WTC11 (cell line): ENCODE results near the gene NR2F6. TPM values are rescaled to one million over a fixed set of nuclear protein-coding genes. Genes with fewer than 3 reads are reported as not detected.

Experiments
- ATAC-seq: fragments of 200-7000 bp; cut with Tn5 transposase; 2 replicates; pipeline ENCODE4 v1.10.0; 2021; ENCODE audit warnings: mild to moderate bottlenecking, moderate library complexity
- CTCF ChIA-PET: fragments of 300-600 bp; sonication (Branson Sonifier 250); formaldehyde crosslinking; loops from one replicate; lab custom pipeline; 2021; ENCODE audit warnings: antibody characterized with exemption; lab: Charles Lee
- POLR2A ChIA-PET: fragments of 350-600 bp; sonication (Branson Sonifier 250); formaldehyde crosslinking; loops from one replicate; lab custom pipeline; 2021; ENCODE audit warnings: antibody characterized with exemption; lab: Charles Lee
- DNase-seq: peaks from one replicate; pipeline ENCODE4 v3.0.0; 2021; ENCODE audit warnings: low spot score
- H3K27ac Mint-ChIP-seq: 2 replicates; pipeline ENCODE4 v1.8.0; 2021; ENCODE audit warnings: mixed read lengths
- H3K27me3 Mint-ChIP-seq: 2 replicates; pipeline ENCODE4 v1.8.0; 2021; ENCODE audit warnings: low read depth, mild to moderate bottlenecking, moderate library complexity, mixed read lengths
- H3K36me3 Mint-ChIP-seq: 2 replicates; pipeline ENCODE4 v1.8.0; 2021; ENCODE audit warnings: mixed read lengths
- H3K4me1 Mint-ChIP-seq: 2 replicates; pipeline ENCODE4 v1.8.0; 2022; ENCODE audit warnings: mixed read lengths
- H3K4me3 Mint-ChIP-seq: 2 replicates; pipeline ENCODE4 v1.8.0; 2021; ENCODE audit warnings: mild to moderate bottlenecking, moderate library complexity, mixed read lengths
- H3K9me3 Mint-ChIP-seq: 2 replicates; pipeline ENCODE4 v1.8.0; 2021; ENCODE audit warnings: mixed read lengths
- ELF4 ChIP-seq: sonication (generic); formaldehyde crosslinking; IDR thresholded peaks from 2 replicates; pipeline ENCODE4 v1.8.1; 2022; ENCODE audit warnings: low read depth, mild to moderate bottlenecking, moderate library complexity, missing genetic modification reagents
- JUN ChIP-seq: sonication (generic); formaldehyde crosslinking; IDR thresholded peaks from 2 replicates; pipeline ENCODE4 v1.8.0; 2023; ENCODE audit warnings: mild to moderate bottlenecking, missing genetic modification reagents
- RELA ChIP-seq: sonication (generic); formaldehyde crosslinking; IDR thresholded peaks from 2 replicates; pipeline ENCODE4 v1.8.1; 2022; ENCODE audit warnings: missing genetic modification reagents, mild to moderate bottlenecking, borderline replicate concordance
- SMAD4 ChIP-seq: sonication (generic); formaldehyde crosslinking; IDR thresholded peaks from 2 replicates; pipeline ENCODE4 v1.8.0; 2022; ENCODE audit warnings: mild to moderate bottlenecking, missing genetic modification reagents
- ZBTB21 ChIP-seq: sonication (generic); formaldehyde crosslinking; IDR thresholded peaks from 2 replicates; pipeline ENCODE4 v1.8.1; 2023; ENCODE audit warnings: mild to moderate bottlenecking, missing genetic modification reagents, borderline replicate concordance
- ZNF317 ChIP-seq: sonication (generic); formaldehyde crosslinking; IDR thresholded peaks from 2 replicates; pipeline ENCODE4 v1.8.1; 2023; ENCODE audit warnings: low read depth, mild to moderate bottlenecking, moderate library complexity, missing genetic modification reagents, borderline replicate concordance
- ZNF671 ChIP-seq: fragments of 250-450 bp; sonication (Bioruptor Pico); IDR thresholded peaks from 2 replicates; pipeline ENCODE4 v1.8.0; 2021; ENCODE audit warnings: mild to moderate bottlenecking
- total RNA-seq: library from RNA; stranded (reverse); gene quantifications from 3 replicates; pipeline ENCODE4 v1.2.3, GENCODE V29; 2021
- TF ChIP-seq, protein P1 (sequence below): fragments of 250-450 bp; sonication (Bioruptor Pico); conservative IDR thresholded peaks from 2 replicates; pipeline ENCODE4 v1.9.0; 2021; ENCODE audit warnings: mild to moderate bottlenecking
- TF ChIP-seq, protein P2 (sequence below): sonication (generic); formaldehyde crosslinking; IDR thresholded peaks from 2 replicates; pipeline ENCODE4 v1.8.1; 2023; ENCODE audit warnings: mild to moderate bottlenecking, moderate library complexity, missing genetic modification reagents
- TF ChIP-seq, protein P3 (sequence below): sonication (generic); formaldehyde crosslinking; IDR thresholded peaks from 2 replicates; pipeline ENCODE4 v1.8.1; 2023; ENCODE audit warnings: mild to moderate bottlenecking, missing genetic modification reagents
- TF ChIP-seq, protein P4 (sequence below): sonication (generic); formaldehyde crosslinking; IDR thresholded peaks from 2 replicates; pipeline ENCODE4 v1.8.0; 2023; ENCODE audit warnings: missing genetic modification reagents
- TF ChIP-seq, protein P5 (sequence below): sonication (generic); formaldehyde crosslinking; IDR thresholded peaks from 2 replicates; pipeline ENCODE4 v1.8.0; 2022; ENCODE audit warnings: mild to moderate bottlenecking, missing genetic modification reagents
- TF ChIP-seq, protein P6 (sequence below): sonication (generic); formaldehyde crosslinking; IDR thresholded peaks from 2 replicates; pipeline ENCODE4 v1.8.0; 2022; ENCODE audit warnings: missing genetic modification reagents
- TF ChIP-seq, protein P7 (sequence below): sonication (generic); formaldehyde crosslinking; IDR thresholded peaks from 2 replicates; pipeline ENCODE4 v1.8.1; 2023; ENCODE audit warnings: mild to moderate bottlenecking, missing genetic modification reagents, moderate library complexity

Gene NR2F6
- total RNA-seq, 1 experiment from 2014 or later, result 145 TPM

DNA sequence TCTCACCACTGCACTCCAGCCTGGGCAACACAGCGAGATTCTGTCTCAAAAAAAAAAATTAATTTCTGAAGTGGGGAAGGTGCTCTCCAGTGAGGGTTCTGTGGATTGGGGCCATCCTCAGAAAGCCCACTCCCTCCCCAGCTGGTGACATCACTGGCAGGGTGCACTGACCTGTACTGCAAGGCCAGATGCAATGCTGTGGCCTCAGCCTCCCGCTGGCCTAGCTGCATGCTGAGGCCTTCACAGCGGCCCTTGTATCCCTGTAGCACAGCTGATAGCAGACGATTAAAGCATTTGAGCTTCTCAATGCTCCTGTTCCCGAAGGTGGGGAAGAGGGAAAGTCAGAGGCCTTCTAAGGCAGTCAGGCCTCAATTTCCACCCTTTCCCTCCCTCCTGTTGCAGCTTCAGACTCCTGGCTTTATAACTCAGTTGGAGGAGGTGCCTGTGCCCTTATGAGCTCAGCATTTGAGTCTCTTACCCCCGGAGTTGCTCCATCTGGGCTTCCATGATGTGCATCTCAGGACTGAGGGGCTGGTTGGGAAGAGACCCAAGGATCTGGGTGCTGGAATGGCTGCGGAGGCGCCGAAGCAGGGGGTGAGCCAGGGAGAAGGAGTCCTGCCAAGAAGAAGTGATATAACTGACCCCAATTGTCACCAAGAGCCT, 13.5 kb upstream of the NR2F6 start (continued):
- TF ChIP-seq, protein P1, sequence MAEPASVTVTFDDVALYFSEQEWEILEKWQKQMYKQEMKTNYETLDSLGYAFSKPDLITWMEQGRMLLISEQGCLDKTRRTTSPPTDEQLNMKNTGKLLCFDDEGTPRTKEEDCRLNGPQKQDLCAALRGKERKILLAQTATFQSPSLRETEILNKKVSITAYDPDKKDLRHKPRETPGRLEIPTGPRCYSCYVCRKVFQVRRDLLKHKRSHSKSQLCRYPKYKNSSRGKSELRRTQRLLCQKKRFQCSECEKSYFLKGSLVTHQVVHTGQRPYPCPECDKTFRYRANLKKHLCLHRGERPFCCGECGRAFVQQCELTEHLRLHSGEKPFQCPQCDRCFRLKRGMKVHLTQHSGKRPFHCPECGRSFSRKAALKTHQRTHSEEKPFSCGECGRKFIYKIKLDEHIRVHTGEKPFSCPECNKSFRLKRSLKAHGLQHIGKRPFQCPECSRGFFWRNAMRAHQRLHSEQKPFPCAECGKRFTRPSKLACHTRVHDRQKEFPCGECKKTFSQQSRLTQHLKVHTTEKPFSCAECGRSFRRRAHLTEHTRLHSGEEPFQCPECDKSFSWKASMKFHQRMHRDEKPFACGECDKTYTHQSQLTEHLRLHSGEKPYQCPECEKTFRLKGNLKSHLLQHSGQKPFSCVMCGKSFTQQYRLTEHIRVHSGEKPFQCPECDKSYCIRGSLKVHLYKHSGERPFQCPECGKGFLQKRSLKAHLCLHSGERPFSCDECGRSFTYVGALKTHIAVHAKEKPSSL, result no peak

DNA sequence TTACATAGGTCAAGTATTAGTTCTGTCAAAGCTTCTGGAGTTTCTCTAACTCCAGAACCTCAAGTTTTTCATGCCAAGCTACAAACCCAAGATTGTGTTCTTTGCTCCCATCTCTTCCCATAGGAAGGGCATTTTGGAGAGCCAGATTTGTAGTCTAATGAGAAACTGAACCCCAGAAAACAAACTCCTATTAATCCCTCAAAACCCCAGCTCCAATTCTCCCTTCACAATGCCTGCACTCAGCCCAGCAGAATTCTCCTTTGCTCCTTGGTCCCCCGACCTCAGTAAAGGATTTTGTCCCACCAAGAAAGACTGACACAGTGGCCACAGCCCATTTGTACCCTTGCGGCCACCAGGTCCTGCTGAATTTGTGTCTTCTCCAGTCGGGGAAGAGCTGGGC, 10.4 kb upstream of the NR2F6 start:
- CTCF ChIA-PET, result no interaction called here

More for the DNA sequence above, 10.4 kb upstream of the NR2F6 start:
- peaks cover 12% of the 10 kb centered on the region for H3K9me3 Mint-ChIP-seq
- H3K4me3 Mint-ChIP-seq, result no peak overlapping the region
- H3K27me3 Mint-ChIP-seq, result peaks cover 7% of the 10 kb centered on the region
- no peak for DNase-seq
- H3K27ac Mint-ChIP-seq, result no peak overlapping the region
- ATAC-seq, result no peak
- TF ChIP-seq ZBTB21 (CRISPR knock-in tag) (no peak), RELA (CRISPR knock-in tag) (no peak), ZNF317 (CRISPR knock-in tag) (no peak), SMAD4 (CRISPR knock-in tag) (no peak), ELF4 (CRISPR knock-in tag) (no peak), JUN (CRISPR knock-in tag) (no peak), ZNF671 (CRISPR knock-in tag) (no peak)
- TF ChIP-seq, protein P2, sequence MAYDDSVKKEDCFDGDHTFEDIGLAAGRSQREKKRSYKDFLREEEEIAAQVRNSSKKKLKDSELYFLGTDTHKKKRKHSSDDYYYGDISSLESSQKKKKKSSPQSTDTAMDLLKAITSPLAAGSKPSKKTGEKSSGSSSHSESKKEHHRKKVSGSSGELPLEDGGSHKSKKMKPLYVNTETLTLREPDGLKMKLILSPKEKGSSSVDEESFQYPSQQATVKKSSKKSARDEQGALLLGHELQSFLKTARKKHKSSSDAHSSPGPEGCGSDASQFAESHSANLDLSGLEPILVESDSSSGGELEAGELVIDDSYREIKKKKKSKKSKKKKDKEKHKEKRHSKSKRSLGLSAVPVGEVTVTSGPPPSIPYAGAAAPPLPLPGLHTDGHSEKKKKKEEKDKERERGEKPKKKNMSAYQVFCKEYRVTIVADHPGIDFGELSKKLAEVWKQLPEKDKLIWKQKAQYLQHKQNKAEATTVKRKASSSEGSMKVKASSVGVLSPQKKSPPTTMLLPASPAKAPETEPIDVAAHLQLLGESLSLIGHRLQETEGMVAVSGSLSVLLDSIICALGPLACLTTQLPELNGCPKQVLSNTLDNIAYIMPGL (CRISPR knock-in tag), result no peak
- TF ChIP-seq, protein P3, sequence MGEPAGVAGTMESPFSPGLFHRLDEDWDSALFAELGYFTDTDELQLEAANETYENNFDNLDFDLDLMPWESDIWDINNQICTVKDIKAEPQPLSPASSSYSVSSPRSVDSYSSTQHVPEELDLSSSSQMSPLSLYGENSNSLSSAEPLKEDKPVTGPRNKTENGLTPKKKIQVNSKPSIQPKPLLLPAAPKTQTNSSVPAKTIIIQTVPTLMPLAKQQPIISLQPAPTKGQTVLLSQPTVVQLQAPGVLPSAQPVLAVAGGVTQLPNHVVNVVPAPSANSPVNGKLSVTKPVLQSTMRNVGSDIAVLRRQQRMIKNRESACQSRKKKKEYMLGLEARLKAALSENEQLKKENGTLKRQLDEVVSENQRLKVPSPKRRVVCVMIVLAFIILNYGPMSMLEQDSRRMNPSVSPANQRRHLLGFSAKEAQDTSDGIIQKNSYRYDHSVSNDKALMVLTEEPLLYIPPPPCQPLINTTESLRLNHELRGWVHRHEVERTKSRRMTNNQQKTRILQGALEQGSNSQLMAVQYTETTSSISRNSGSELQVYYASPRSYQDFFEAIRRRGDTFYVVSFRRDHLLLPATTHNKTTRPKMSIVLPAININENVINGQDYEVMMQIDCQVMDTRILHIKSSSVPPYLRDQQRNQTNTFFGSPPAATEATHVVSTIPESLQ (CRISPR knock-in tag), result no peak
- TF ChIP-seq, protein P4, sequence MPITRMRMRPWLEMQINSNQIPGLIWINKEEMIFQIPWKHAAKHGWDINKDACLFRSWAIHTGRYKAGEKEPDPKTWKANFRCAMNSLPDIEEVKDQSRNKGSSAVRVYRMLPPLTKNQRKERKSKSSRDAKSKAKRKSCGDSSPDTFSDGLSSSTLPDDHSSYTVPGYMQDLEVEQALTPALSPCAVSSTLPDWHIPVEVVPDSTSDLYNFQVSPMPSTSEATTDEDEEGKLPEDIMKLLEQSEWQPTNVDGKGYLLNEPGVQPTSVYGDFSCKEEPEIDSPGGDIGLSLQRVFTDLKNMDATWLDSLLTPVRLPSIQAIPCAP (CRISPR knock-in tag), result no peak
- TF ChIP-seq, protein P5, sequence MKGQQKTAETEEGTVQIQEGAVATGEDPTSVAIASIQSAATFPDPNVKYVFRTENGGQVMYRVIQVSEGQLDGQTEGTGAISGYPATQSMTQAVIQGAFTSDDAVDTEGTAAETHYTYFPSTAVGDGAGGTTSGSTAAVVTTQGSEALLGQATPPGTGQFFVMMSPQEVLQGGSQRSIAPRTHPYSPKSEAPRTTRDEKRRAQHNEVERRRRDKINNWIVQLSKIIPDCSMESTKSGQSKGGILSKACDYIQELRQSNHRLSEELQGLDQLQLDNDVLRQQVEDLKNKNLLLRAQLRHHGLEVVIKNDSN (CRISPR knock-in tag), result no peak
- TF ChIP-seq, protein P6, sequence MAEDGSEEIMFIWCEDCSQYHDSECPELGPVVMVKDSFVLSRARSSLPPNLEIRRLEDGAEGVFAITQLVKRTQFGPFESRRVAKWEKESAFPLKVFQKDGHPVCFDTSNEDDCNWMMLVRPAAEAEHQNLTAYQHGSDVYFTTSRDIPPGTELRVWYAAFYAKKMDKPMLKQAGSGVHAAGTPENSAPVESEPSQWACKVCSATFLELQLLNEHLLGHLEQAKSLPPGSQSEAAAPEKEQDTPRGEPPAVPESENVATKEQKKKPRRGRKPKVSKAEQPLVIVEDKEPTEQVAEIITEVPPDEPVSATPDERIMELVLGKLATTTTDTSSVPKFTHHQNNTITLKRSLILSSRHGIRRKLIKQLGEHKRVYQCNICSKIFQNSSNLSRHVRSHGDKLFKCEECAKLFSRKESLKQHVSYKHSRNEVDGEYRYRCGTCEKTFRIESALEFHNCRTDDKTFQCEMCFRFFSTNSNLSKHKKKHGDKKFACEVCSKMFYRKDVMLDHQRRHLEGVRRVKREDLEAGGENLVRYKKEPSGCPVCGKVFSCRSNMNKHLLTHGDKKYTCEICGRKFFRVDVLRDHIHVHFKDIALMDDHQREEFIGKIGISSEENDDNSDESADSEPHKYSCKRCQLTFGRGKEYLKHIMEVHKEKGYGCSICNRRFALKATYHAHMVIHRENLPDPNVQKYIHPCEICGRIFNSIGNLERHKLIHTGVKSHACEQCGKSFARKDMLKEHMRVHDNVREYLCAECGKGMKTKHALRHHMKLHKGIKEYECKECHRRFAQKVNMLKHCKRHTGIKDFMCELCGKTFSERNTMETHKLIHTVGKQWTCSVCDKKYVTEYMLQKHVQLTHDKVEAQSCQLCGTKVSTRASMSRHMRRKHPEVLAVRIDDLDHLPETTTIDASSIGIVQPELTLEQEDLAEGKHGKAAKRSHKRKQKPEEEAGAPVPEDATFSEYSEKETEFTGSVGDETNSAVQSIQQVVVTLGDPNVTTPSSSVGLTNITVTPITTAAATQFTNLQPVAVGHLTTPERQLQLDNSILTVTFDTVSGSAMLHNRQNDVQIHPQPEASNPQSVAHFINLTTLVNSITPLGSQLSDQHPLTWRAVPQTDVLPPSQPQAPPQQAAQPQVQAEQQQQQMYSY (CRISPR knock-in tag), result no peak
- TF ChIP-seq, protein P7, sequence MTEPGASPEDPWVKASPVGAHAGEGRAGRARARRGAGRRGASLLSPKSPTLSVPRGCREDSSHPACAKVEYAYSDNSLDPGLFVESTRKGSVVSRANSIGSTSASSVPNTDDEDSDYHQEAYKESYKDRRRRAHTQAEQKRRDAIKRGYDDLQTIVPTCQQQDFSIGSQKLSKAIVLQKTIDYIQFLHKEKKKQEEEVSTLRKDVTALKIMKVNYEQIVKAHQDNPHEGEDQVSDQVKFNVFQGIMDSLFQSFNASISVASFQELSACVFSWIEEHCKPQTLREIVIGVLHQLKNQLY (CRISPR knock-in tag), result no peak
- TF ChIP-seq, all 79 proteins: peak for 0
- H3K4me1 Mint-ChIP-seq, result peaks cover 5% of the 10 kb centered on the region; the same call in 1 of the 2 replicates
- H3K36me3 Mint-ChIP-seq, result peaks cover 47% of the 10 kb centered on the region
- POLR2A ChIA-PET, result no interaction called here
